Chondrocyte (in vitro differentiated cells): ENCODE data around the gene MUC22. TPM values are rescaled to one million over a fixed set of nuclear protein-coding genes. Genes with fewer than 3 reads are reported as not detected.

Experiments
- DNase-seq: peaks from one replicate; pipeline ENCODE4 v3.0.0; 2021; ENCODE audit warnings: mixed read lengths, low spot score
- H3K27ac Mint-ChIP-seq: one replicate; pipeline ENCODE4 v1.8.0; 2021; ENCODE audit warnings: mild to moderate bottlenecking, moderate library complexity, mixed read lengths; ENCODE audit not compliant: unreplicated experiment
- H3K27me3 Mint-ChIP-seq: 2 replicates; pipeline ENCODE4 v1.8.0; 2021; ENCODE audit warnings: low read depth, mixed read lengths
- H3K36me3 Mint-ChIP-seq: 2 replicates; pipeline ENCODE4 v1.8.0; 2021; ENCODE audit warnings: low read depth, mixed read lengths
- H3K4me1 Mint-ChIP-seq: 2 replicates; pipeline ENCODE4 v1.8.0; 2021; ENCODE audit warnings: low read depth, mild to moderate bottlenecking, mixed read lengths
- H3K4me3 Mint-ChIP-seq: one replicate; pipeline ENCODE4 v1.8.0; 2021; ENCODE audit warnings: mild to moderate bottlenecking, moderate library complexity, mixed read lengths; ENCODE audit not compliant: unreplicated experiment
- H3K9me3 Mint-ChIP-seq: 2 replicates; pipeline ENCODE4 v1.8.0; 2021; ENCODE audit warnings: low read depth, mixed read lengths
- total RNA-seq: library from RNA; stranded (reverse); gene quantifications from 3 replicates; pipeline ENCODE4 v1.2.1, GENCODE V29; 2021
- TF ChIP-seq, protein P1 (sequence below): fragments of 200-600 bp; sonication (generic); IDR thresholded peaks from 2 replicates; pipeline ENCODE4 v1.5.0; 2021; ENCODE audit warnings: antibody characterized with exemption, mild to moderate bottlenecking, moderate library complexity

MUC22 gene
- total RNA-seq, 1 donor from 2014 or later, result not detected

DNA sequence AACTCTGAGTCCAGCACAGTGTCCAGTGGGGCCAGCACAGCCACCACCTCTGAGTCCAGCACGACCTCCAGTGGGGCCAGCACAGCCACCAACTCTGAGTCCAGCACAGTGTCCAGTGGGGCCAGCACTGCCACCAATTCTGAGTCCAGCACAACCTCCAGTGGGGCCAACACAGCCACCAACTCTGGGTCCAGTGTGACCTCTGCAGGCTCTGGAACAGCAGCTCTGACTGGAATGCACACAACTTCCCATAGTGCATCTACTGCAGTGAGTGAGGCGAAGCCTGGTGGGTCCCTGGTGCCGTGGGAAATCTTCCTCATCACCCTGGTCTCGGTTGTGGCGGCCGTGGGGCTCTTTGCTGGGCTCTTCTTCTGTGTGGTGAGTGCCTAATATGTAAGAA lies 23.0 kb upstream of the MUC22 start:
- DNase-seq, result no peak
- H3K9me3 Mint-ChIP-seq, result no peaks in the 10 kb centered on the region
- H3K36me3 Mint-ChIP-seq, result no peaks in the 10 kb centered on the region
- no peak overlapping the region for H3K27ac Mint-ChIP-seq
- no peak overlapping the region for H3K4me3 Mint-ChIP-seq
- TF ChIP-seq, protein P1, sequence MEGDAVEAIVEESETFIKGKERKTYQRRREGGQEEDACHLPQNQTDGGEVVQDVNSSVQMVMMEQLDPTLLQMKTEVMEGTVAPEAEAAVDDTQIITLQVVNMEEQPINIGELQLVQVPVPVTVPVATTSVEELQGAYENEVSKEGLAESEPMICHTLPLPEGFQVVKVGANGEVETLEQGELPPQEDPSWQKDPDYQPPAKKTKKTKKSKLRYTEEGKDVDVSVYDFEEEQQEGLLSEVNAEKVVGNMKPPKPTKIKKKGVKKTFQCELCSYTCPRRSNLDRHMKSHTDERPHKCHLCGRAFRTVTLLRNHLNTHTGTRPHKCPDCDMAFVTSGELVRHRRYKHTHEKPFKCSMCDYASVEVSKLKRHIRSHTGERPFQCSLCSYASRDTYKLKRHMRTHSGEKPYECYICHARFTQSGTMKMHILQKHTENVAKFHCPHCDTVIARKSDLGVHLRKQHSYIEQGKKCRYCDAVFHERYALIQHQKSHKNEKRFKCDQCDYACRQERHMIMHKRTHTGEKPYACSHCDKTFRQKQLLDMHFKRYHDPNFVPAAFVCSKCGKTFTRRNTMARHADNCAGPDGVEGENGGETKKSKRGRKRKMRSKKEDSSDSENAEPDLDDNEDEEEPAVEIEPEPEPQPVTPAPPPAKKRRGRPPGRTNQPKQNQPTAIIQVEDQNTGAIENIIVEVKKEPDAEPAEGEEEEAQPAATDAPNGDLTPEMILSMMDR, result no peak
- peaks cover 5% of the 10 kb centered on the region for H3K4me1 Mint-ChIP-seq
- H3K27me3 Mint-ChIP-seq, result no peaks in the 10 kb centered on the region

DNA sequence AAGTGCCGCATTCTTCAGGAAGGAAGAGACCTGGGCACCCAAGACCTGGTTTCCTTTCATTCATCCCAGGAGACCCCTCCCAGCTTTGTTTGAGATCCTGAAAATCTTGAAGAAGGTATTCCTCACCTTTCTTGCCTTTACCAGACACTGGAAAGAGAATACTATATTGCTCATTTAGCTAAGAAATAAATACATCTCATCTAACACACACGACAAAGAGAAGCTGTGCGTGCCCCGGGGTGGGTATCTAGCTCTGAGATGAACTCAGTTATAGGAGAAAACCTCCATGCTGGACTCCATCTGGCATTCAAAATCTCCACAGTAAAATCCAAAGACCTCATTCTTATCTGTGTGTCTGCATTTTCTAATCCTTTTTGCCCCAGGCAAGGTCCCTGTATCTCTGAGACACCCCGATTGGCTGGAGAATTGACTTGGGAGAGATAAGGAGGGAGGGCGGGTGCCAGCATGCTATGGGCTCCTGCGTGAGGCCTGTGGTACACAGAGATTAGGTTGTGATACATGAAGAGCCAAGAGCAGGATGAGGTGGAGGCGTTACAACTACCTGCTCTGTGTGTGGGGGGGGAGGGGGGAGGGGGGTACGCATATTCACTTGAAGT lies 22.0 kb upstream of the MUC22 start:
- H3K27me3 Mint-ChIP-seq, result no peaks in the 10 kb centered on the region
- TF ChIP-seq, protein P1, result no peak
- H3K9me3 Mint-ChIP-seq, result no peaks in the 10 kb centered on the region
- no peak overlapping the region for H3K27ac Mint-ChIP-seq
- no peaks in the 10 kb centered on the region for H3K4me1 Mint-ChIP-seq
- no peak for DNase-seq
- H3K4me3 Mint-ChIP-seq, result no peak overlapping the region
- H3K36me3 Mint-ChIP-seq, result no peaks in the 10 kb centered on the region

DNA sequence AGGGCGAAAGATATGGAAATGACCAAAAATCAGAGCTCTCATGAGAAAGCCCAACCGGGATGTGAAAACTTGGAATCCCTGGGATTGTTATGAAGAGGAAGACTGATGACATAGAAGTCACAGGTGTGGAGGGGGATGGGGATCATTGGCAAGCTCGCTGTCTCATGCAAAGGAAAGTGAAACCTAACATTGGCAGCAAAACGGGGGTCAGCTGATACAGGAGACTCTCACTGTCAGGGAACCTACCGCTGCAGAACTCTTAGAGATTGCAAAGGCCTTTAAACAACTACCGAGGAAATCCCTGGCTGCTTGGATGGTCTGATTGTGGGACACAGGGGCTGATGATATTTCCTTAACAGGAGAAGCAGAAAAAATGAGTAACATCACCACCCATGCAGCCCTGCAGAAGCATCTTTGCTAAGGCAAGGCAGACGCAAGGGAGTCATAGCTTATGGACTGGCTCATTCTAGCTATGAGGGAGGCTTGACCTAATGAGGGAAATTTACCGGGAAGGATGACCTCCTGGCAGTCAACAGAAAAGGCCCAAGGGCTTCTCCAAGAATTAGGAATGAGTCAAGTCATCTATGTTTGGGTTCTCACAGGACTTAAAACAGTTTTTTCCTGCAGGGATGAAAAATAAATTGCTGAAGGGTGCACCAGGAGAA lies 19.7 kb upstream of the MUC22 start:
- H3K27me3 Mint-ChIP-seq, result no peaks in the 10 kb centered on the region
- TF ChIP-seq, protein P1, result no peak
- no peaks in the 10 kb centered on the region for H3K36me3 Mint-ChIP-seq
- H3K9me3 Mint-ChIP-seq, result no peaks in the 10 kb centered on the region
- H3K4me3 Mint-ChIP-seq, result no peak overlapping the region
- DNase-seq, result no peak
- H3K4me1 Mint-ChIP-seq, result no peaks in the 10 kb centered on the region
- no peak overlapping the region for H3K27ac Mint-ChIP-seq

DNA sequence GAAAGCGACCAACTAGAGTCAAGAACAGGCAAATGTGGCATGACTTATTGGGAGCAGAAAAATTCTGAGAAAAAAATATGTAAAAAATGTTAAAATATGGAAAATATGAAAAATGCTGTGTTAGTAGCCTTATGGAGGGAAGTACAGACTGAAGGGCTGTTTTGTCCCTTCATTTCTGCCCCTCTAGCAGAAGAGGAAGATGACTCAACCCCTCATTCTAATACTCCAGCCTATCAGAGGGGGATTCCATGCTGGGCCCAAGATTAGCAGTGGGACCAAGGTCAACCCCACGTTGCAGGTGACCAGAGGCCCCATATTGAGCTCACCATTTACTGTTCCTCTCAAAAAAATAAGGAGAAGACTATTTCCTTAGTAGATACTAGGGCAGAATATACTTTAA lies 18.4 kb upstream of the MUC22 start:
- TF ChIP-seq, protein P1, result no peak
- H3K27me3 Mint-ChIP-seq, result no peaks in the 10 kb centered on the region
- H3K36me3 Mint-ChIP-seq, result no peaks in the 10 kb centered on the region
- no peaks in the 10 kb centered on the region for H3K9me3 Mint-ChIP-seq
- no peak overlapping the region for H3K4me3 Mint-ChIP-seq
- DNase-seq, result no peak
- H3K4me1 Mint-ChIP-seq, result no peaks in the 10 kb centered on the region
- no peak overlapping the region for H3K27ac Mint-ChIP-seq

DNA sequence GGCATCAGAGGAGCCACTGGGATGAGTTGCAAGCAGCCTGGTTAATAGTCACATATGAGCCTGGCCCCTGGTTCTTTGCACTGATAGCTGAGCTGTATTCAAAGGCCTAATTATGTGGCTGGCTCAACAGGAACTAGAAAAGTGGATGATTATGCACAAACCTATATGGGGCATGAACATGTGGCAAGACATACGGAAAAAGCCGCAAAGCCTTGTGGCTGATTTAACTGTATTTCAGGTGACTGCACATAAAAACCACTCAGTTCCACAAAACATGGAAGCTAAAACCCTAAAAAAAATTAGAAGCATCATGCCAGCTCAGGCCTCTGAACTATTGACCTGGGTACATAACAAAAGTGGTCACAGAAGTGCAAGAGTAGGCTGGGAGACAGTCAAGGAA lies 13.0 kb upstream of the MUC22 start:
- Mint-ChIP-seq H3K27me3 (no peaks in the 10 kb centered on the region), H3K9me3 (no peaks in the 10 kb centered on the region), H3K36me3 (no peaks in the 10 kb centered on the region), H3K4me1 (no peaks in the 10 kb centered on the region), H3K27ac (no peak overlapping the region), H3K4me3 (no peak overlapping the region)
- DNase-seq, result no peak
- TF ChIP-seq, protein P1, result no peak
